ENCODE data around the gene MYL1.

The MYL1 gene

DNA sequence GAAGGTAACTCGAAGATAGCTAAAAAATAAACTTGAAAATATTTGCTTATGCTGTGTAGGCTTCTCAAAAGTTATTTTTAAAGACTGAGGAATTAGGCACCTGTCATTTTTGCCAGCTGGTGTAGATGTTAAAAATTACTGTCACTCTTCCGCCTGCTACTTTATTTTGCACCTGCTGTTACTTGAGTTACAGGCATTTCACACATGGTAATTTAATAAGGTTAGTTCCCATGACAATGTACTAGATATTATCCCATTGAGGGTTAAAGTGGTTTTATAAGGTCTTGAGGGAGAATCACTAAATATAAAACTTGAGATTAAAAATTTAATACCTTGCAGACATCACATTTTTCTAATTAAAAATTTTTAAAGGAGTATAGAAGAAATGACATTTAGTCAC is 26.6 kb downstream of the MYL1 start:
- TF ChIP-seq, protein P1, sequence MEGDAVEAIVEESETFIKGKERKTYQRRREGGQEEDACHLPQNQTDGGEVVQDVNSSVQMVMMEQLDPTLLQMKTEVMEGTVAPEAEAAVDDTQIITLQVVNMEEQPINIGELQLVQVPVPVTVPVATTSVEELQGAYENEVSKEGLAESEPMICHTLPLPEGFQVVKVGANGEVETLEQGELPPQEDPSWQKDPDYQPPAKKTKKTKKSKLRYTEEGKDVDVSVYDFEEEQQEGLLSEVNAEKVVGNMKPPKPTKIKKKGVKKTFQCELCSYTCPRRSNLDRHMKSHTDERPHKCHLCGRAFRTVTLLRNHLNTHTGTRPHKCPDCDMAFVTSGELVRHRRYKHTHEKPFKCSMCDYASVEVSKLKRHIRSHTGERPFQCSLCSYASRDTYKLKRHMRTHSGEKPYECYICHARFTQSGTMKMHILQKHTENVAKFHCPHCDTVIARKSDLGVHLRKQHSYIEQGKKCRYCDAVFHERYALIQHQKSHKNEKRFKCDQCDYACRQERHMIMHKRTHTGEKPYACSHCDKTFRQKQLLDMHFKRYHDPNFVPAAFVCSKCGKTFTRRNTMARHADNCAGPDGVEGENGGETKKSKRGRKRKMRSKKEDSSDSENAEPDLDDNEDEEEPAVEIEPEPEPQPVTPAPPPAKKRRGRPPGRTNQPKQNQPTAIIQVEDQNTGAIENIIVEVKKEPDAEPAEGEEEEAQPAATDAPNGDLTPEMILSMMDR (IDR thresholded peaks at IDR 0.05; ENCODE audit: insufficient read depth, low read length, poor library complexity, severe bottlenecking): no peak
- Histone ChIP-seq H3K27me3 (replicated peaks; ENCODE audit: control insufficient read depth, insufficient read depth, low read length) (no peaks in the 10 kb centered on the region; the same call in 1 of the 2 replicates), H3K4me3 (replicated peaks; ENCODE audit: low read depth, low read length) (no peak overlapping the region), H3K36me3 (ENCODE audit: control insufficient read depth, insufficient read depth, low read length) (no peaks in the 10 kb centered on the region)
- no peak for DNase-seq (ENCODE audit: extremely low read depth, insufficient read length)

DNA sequence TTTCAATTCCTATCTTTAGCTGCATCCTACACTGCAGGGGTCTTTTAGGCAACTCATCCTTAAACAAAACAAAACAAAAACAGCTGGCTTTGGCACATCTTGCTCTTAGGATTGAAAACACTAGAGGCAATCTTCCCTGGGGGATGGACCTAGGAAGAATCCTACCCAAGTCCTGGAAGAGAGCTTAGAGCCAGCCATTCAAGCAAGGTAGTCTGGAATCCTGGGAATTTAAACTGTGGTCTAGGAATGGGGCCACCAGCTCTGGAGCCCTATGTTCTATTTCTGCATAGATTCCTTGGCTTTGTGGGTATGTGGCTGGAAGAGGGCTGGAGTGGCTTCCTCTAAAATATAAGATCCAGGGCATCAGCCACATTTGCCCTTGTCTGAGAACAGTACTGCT is 27.7 kb downstream of the MYL1 start:
- Histone ChIP-seq H3K27me3 (replicated peaks; ENCODE audit: control insufficient read depth, insufficient read depth, low read length) (no peaks in the 10 kb centered on the region; the same call in none of the 2 replicates), H3K4me3 (replicated peaks; ENCODE audit: low read depth, low read length) (no peak overlapping the region), H3K36me3 (ENCODE audit: control insufficient read depth, insufficient read depth, low read length) (no peaks in the 10 kb centered on the region)
- DNase-seq (ENCODE audit: extremely low read depth, insufficient read length): no peak
- TF ChIP-seq, protein P1 (IDR thresholded peaks at IDR 0.05; ENCODE audit: insufficient read depth, low read length, poor library complexity, severe bottlenecking): no peak

DNA sequence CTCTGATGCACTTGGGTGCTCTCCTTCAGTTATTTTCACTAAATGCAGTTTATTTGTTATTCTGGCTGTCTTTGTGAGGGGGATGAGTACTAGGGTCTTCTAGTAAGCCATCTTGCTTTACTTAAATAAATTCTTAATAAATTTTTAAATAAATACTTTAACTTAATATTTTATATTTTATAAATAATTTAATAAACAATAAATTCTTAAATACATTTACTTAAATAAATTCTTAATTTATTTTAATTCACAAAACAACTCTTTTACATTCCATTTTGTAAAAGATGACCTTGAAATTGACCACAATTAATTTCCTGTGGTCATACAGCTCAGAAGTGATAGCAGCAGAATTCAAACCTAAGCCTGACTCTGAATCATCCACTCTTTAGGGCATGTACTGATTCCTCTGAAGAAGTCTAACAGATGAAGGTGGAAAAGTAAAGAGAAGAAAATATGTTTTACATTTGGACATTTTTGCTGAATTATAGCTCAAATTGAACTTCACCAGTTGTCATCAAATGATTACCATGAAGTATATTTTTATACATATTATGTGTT is 28.8 kb downstream of the MYL1 start:
- no peaks in the 10 kb centered on the region; the same call in none of the 2 replicates for H3K27me3 ChIP-seq (replicated peaks; ENCODE audit: control insufficient read depth, insufficient read depth, low read length)
- no peak for DNase-seq (ENCODE audit: extremely low read depth, insufficient read length)
- TF ChIP-seq, protein P1 (IDR thresholded peaks at IDR 0.05; ENCODE audit: insufficient read depth, low read length, poor library complexity, severe bottlenecking): no peak
- H3K4me3 ChIP-seq (replicated peaks; ENCODE audit: low read depth, low read length): no peak overlapping the region
- no peaks in the 10 kb centered on the region for H3K36me3 ChIP-seq (ENCODE audit: control insufficient read depth, insufficient read depth, low read length)

DNA sequence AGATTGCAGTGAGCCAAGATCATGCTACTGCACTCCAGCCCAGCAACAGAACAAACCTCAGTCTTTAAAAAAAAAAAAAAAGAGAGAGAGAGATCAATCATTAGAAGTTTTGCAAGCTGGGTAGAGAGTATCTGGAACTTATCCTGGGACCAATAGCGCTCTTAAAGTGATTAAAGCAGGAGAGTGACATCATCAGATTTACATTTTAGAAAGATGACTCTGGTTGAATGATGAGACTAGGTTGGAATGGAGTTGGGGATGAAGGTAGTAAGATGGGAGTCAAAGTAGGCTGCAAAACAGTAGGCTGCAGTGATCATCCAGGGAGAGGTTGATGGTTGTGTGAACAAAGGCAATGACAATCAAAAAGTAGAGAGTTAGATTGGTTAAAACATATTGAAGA is 37.8 kb downstream of the MYL1 start:
- Histone ChIP-seq H3K4me3 (replicated peaks; ENCODE audit: low read depth, low read length) (no peak overlapping the region), H3K27me3 (replicated peaks; ENCODE audit: control insufficient read depth, insufficient read depth, low read length) (no peaks in the 10 kb centered on the region), H3K36me3 (ENCODE audit: control insufficient read depth, insufficient read depth, low read length) (no peaks in the 10 kb centered on the region)
- DNase-seq (ENCODE audit: extremely low read depth, insufficient read length): no peak
- TF ChIP-seq, protein P1 (IDR thresholded peaks at IDR 0.05; ENCODE audit: insufficient read depth, low read length, poor library complexity, severe bottlenecking): no peak

DNA sequence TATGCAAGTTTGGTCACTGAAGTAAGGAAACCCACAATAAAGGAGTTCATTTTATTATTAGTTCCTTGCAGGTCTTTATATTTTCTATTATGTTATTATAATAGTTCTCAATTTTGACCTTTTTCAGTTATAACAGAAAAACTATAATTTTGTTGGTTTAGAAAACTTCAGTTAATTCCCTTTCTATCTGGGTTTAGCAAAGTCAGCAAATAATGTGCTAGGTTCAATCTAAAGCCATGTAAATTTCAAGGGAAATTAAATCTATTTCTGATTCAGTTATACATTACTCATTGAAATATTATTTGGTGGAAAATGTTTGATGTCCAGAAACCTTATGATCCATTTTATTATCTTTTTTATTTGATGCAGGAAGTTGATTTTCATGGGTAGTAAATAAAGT is 43.7 kb downstream of the MYL1 start:
- Histone ChIP-seq H3K27me3 (replicated peaks; ENCODE audit: control insufficient read depth, insufficient read depth, low read length) (no peaks in the 10 kb centered on the region), H3K4me3 (replicated peaks; ENCODE audit: low read depth, low read length) (no peak overlapping the region), H3K36me3 (ENCODE audit: control insufficient read depth, insufficient read depth, low read length) (no peaks in the 10 kb centered on the region)
- TF ChIP-seq, protein P1 (IDR thresholded peaks at IDR 0.05; ENCODE audit: insufficient read depth, low read length, poor library complexity, severe bottlenecking): no peak
- DNase-seq (ENCODE audit: extremely low read depth, insufficient read length): no peak

DNA sequence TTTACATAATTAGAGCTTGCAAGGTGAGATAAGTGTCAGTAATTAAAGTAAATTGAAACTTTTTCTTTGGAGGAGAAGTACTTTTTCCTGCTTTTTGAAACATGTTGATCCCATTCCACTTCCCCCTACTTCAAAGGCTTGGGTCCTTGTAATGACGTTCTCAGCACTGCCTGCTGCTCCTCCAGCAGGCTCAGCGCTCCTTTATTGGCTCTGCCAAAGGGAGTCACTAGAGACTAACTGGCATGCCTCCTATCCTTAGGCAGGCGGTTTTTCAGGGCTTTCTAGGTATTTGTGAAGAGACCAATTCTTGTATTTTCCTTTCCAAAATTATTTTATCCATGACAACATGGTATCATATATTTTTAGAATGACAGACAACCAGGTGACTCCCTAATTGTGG is 45.8 kb downstream of the MYL1 start:
- DNase-seq (ENCODE audit: extremely low read depth, insufficient read length): no peak
- Histone ChIP-seq H3K27me3 (replicated peaks; ENCODE audit: control insufficient read depth, insufficient read depth, low read length) (no peaks in the 10 kb centered on the region), H3K36me3 (ENCODE audit: control insufficient read depth, insufficient read depth, low read length) (no peaks in the 10 kb centered on the region), H3K4me3 (replicated peaks; ENCODE audit: low read depth, low read length) (no peak overlapping the region)
- TF ChIP-seq, protein P1 (IDR thresholded peaks at IDR 0.05; ENCODE audit: insufficient read depth, low read length, poor library complexity, severe bottlenecking): no peak
